Mesendoderm (in vitro differentiated cells): ENCODE measurements around the gene MRO. TPM values are rescaled to one million over a fixed set of nuclear protein-coding genes. Genes with fewer than 3 reads are reported as not detected.
A peak's percentile ranks its signal among the peaks of the same experiment; 100 is the strongest.

ENCODE experiments used
- DNase-seq: peaks from one replicate; pipeline ENCODE4 v3.0.0; 2013
- H2AK5ac ChIP-seq: 2 replicates; pipeline ENCODE4 v1.6.1; 2013; ENCODE audit warnings: low read length, inconsistent platforms
- H2BK120ac ChIP-seq: 2 replicates; pipeline ENCODE4 v1.6.1; 2013; ENCODE audit warnings: low read depth, mild to moderate bottlenecking, low read length, moderate library complexity, mixed read lengths
- H2BK15ac ChIP-seq: replicated peaks from 2 replicates; pipeline ENCODE4 v1.6.1; 2013; ENCODE audit warnings: low read depth, mild to moderate bottlenecking, moderate library complexity
- H2BK5ac ChIP-seq: 2 replicates; pipeline ENCODE4 v1.6.1; 2013; ENCODE audit warnings: low read length, inconsistent platforms
- H3K18ac ChIP-seq: 2 replicates; pipeline ENCODE4 v1.6.1; 2013; ENCODE audit warnings: mild to moderate bottlenecking, low read length, mixed read lengths
- H3K23ac ChIP-seq: one replicate; pipeline ENCODE4 v1.6.1; 2013; ENCODE audit warnings: low read length
- H3K27ac ChIP-seq: 2 replicates; pipeline ENCODE4 v1.5.1; 2013; ENCODE audit warnings: low read depth, mild to moderate bottlenecking, inconsistent platforms, low read length, moderate library complexity
- H3K27me3 ChIP-seq: 2 replicates; pipeline ENCODE4 v1.6.1; 2013; ENCODE audit warnings: low read length, control low read depth, mild to moderate bottlenecking, inconsistent platforms; ENCODE audit not compliant: insufficient read depth, poor library complexity
- H3K36me3 ChIP-seq: 2 replicates; pipeline ENCODE4 v1.6.1; 2013; ENCODE audit warnings: low read length, inconsistent platforms; ENCODE audit not compliant: control insufficient read depth, insufficient read depth
- H3K4ac ChIP-seq: one replicate; pipeline ENCODE4 v1.6.1; 2013; ENCODE audit warnings: low read depth, mild to moderate bottlenecking, low read length, moderate library complexity
- H3K4me1 ChIP-seq: 2 replicates; pipeline ENCODE4 v1.6.1; 2013; ENCODE audit warnings: low read depth, low read length, inconsistent platforms; ENCODE audit not compliant: control insufficient read depth
- H3K4me2 ChIP-seq: 2 replicates; pipeline ENCODE4 v1.6.1; 2013; ENCODE audit warnings: low read length
- H3K4me3 ChIP-seq: 2 replicates; pipeline ENCODE4 v1.5.1; 2013; ENCODE audit warnings: mild to moderate bottlenecking, low read length
- H3K56ac ChIP-seq: one replicate; pipeline ENCODE4 v1.6.1; 2013; ENCODE audit warnings: low read length
- H3K79me1 ChIP-seq: 2 replicates; pipeline ENCODE4 v1.6.1; 2013; ENCODE audit warnings: low read length, inconsistent platforms
- H3K79me2 ChIP-seq: 2 replicates; pipeline ENCODE4 v1.6.1; 2013; ENCODE audit warnings: mild to moderate bottlenecking, low read length; ENCODE audit not compliant: control insufficient read depth, insufficient read depth
- H3K9ac ChIP-seq: 2 replicates; pipeline ENCODE4 v1.6.1; 2013; ENCODE audit warnings: low read length, inconsistent platforms
- H4K5ac ChIP-seq: one replicate; pipeline ENCODE4 v1.6.1; 2013; ENCODE audit warnings: low read length
- H4K8ac ChIP-seq: one replicate; pipeline ENCODE4 v1.6.1; 2013; ENCODE audit warnings: low read depth, mild to moderate bottlenecking, control low read depth, low read length, moderate library complexity
- WGBS: extraction: QIAGEN DNeasy Blood & Tissue Kit; methylation state at CpG from one replicate; pipeline ENCODE4 v1.1.7; 2013; ENCODE audit warnings: low lambda C conversion rate, missing lambda C conversion rate; ENCODE audit not compliant: insufficient coverage; ENCODE audit errors: extremely low coverage; 5-methylcytosine and 5-hydroxymethylcytosine counted together
- polyA plus RNA-seq, 2 experiments: library from polyadenylated mRNA; stranded (reverse); fragments of 200-250 nt; gene quantifications; one replicate each; pipeline ENCODE4 v1.2.3, GENCODE V29; 2013

Gene MRO
- 0.25 TPM for polyA plus RNA-seq (2013, experiment 1 of 2)
- 0.25 TPM for polyA plus RNA-seq (2013, experiment 2 of 2)

GRCh38 chr18:50819728-50820378 is at the start of gene MRO:
TSS of gene MRO (minus strand) at chr18:50820016. CDS start at chr18:50809400, 10,616 bp downstream.
- Histone ChIP-seq H3K79me2 (no peaks in the 10 kb centered on the region), H4K5ac (no peak within 1 kb of the TSS), H3K79me1 (no peaks in the 10 kb centered on the region), H3K56ac (peak within 1 kb of the TSS; percentile 78), H3K9ac (peak within 1 kb of the TSS; percentile 61), H3K27me3 (no peaks in the 10 kb centered on the region), H2BK5ac (no peak within 1 kb of the TSS), H4K8ac (no peak within 1 kb of the TSS), H3K36me3 (no peaks in the 10 kb centered on the region), H3K4me2 (peak within 1 kb of the TSS; percentile 80), H2AK5ac (no peak within 1 kb of the TSS), H2BK15ac (no peak within 1 kb of the TSS), H3K18ac (no peak within 1 kb of the TSS), H3K4me1 (no peaks in the 10 kb centered on the region), H2BK120ac (no peak within 1 kb of the TSS), H3K27ac (no peak within 1 kb of the TSS), H3K23ac (no peak within 1 kb of the TSS), H3K4me3 (no peak within 1 kb of the TSS), H3K4ac (no peak within 1 kb of the TSS)
- no CpG with 5 or more reads among the region's 24 CpGs for WGBS
- peak; percentile 86 for DNase-seq

DNA sequence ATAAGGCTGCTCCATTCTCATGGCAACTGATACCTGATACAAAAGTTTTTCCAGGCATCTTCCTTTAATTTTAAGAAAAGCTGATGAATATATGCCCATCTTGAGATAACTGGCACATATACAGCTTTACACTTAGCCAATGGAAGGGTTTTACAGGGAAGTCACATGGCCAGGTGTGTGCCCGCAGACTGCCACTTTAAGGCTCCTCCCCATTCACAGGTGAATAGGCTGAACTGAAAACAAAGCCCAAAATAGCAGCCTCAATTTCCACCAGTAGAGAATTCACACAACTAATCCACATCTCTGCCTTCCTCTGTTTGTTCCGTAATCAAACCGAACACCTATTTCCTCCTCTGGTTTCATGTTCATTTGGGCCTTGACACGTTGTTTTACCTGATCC is 49.3 kb upstream of the MRO start:
- Histone ChIP-seq H3K79me1 (no peaks in the 10 kb centered on the region), H3K4ac (no peak overlapping the region), H3K36me3 (no peaks in the 10 kb centered on the region), H3K9ac (no peak overlapping the region), H4K8ac (no peak overlapping the region), H3K4me1 (no peaks in the 10 kb centered on the region), H3K27me3 (no peaks in the 10 kb centered on the region), H3K18ac (no peak overlapping the region), H3K79me2 (no peaks in the 10 kb centered on the region), H4K5ac (no peak overlapping the region), H3K27ac (no peak overlapping the region), H3K23ac (no peak overlapping the region), H3K4me2 (no peak overlapping the region), H2AK5ac (no peak overlapping the region), H2BK120ac (no peak overlapping the region), H2BK15ac (no peak overlapping the region), H2BK5ac (no peak overlapping the region), H3K4me3 (no peak overlapping the region), H3K56ac (no peak overlapping the region)
- WGBS = no CpG with 5 or more reads among the region's 4 CpGs
- DNase-seq = no peak

DNA sequence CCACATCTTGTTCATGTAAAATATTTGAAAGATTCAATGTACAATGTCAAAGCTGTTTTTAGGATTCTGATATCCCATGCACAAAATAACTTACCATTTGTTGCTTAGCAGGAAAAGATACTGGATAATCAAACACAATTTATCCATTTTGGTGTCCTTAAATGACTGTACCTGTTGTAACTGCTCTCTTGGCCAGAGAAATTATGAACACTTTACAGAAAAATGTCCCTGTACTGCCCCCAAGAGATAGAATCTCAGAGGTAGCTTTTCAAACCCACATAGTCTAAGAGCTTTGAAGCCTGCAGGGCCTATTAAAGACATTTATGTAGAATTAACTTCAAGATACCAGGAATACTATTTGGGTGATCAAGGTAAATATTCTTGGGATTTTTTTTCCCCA is 46.9 kb upstream of the MRO start:
- H3K79me2 ChIP-seq = no peaks in the 10 kb centered on the region
- no peak for DNase-seq
- H4K8ac ChIP-seq = no peak overlapping the region
- H2AK5ac ChIP-seq = no peak overlapping the region
- no peak overlapping the region for H3K27ac ChIP-seq
- no peak overlapping the region for H3K56ac ChIP-seq
- no peak overlapping the region for H2BK120ac ChIP-seq
- H3K36me3 ChIP-seq = no peaks in the 10 kb centered on the region
- no peak overlapping the region for H3K18ac ChIP-seq
- no peak overlapping the region for H3K9ac ChIP-seq
- no peaks in the 10 kb centered on the region for H3K27me3 ChIP-seq
- H3K4me3 ChIP-seq = no peak overlapping the region
- no peak overlapping the region for H4K5ac ChIP-seq
- no peak overlapping the region for H2BK5ac ChIP-seq
- no peak overlapping the region for H3K4ac ChIP-seq
- H3K23ac ChIP-seq = no peak overlapping the region
- no peak overlapping the region for H3K4me2 ChIP-seq
- no peaks in the 10 kb centered on the region for H3K4me1 ChIP-seq
- no peak overlapping the region for H2BK15ac ChIP-seq
- no peaks in the 10 kb centered on the region for H3K79me1 ChIP-seq

DNA sequence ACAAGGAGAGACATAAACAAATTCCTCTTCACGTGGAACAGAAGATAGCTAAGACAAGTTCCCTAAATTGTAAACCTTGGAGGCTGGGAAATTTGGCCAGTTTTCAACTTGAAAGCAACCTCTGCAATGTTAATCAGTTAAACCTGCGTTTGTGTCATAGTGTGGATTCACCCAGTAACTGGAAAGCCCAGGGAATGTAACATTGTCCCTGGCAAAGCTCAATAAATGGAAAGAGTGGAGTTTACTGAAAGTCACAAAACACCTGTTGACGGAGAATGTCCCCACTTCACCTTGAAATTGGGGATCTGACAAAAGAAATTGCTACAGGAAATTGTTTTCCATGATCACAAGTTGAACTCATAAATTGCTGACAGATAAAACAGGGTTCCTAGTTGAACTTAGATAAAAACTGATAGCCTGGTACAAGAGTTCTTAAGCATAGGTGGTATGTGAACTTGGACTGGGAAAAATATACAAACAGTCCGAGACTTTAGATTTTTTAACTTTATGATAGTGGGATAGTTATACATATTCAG is 44.1 kb upstream of the MRO start:
- Histone ChIP-seq H3K36me3 (no peaks in the 10 kb centered on the region), H3K27me3 (no peaks in the 10 kb centered on the region), H3K23ac (no peak overlapping the region), H3K79me2 (no peaks in the 10 kb centered on the region), H4K5ac (no peak overlapping the region), H2BK5ac (no peak overlapping the region), H3K4me1 (no peaks in the 10 kb centered on the region), H4K8ac (no peak overlapping the region), H3K79me1 (no peaks in the 10 kb centered on the region), H2BK120ac (no peak overlapping the region), H3K4me2 (no peak overlapping the region), H2BK15ac (no peak overlapping the region), H3K18ac (no peak overlapping the region), H3K56ac (no peak overlapping the region), H3K27ac (no peak overlapping the region), H3K4ac (no peak overlapping the region), H2AK5ac (no peak overlapping the region), H3K4me3 (no peak overlapping the region), H3K9ac (no peak overlapping the region)
- no CpG with 5 or more reads among the region's 4 CpGs for WGBS
- no peak for DNase-seq

- Histone ChIP-seq H4K8ac (no peak overlapping the region), H3K9ac (no peak overlapping the region), H2BK5ac (no peak overlapping the region), H3K56ac (no peak overlapping the region), H2BK120ac (no peak overlapping the region), H3K36me3 (no peaks in the 10 kb centered on the region), H2BK15ac (no peak overlapping the region), H3K4ac (no peak overlapping the region), H2AK5ac (no peak overlapping the region), H4K5ac (no peak overlapping the region), H3K27me3 (no peaks in the 10 kb centered on the region), H3K79me2 (no peaks in the 10 kb centered on the region), H3K18ac (no peak overlapping the region), H3K27ac (no peak overlapping the region), H3K4me1 (no peaks in the 10 kb centered on the region), H3K4me2 (no peak overlapping the region), H3K23ac (no peak overlapping the region), H3K4me3 (no peak overlapping the region), H3K79me1 (no peaks in the 10 kb centered on the region)
- no peak for DNase-seq
- no CpG with 5 or more reads among the region's 2 CpGs for WGBS
These were observed 42.6 kb upstream of the MRO start for GRCh38 chr18:50862401-50862800.

DNA sequence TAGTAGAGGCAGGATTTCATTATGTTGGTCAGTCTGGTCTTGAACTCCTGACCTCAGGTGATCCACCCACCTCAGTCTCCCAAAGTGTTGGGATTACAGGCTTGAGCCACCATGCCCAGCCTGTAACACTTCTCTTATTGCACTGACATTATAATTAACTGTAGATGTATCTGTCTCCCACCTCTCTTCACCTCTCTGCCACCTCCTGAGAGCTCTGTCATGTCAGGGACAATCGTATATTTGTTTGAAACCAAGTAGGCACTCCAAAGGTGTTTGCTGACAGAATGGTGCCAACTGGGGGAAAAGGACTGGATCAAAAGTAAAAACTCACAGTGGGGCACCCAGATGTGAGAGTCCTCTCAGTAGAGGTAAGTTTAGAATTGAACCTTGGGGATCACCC is 41.8 kb upstream of the MRO start:
- no peak overlapping the region for H2BK15ac ChIP-seq
- no peaks in the 10 kb centered on the region for H3K79me2 ChIP-seq
- no peak overlapping the region for H4K8ac ChIP-seq
- H3K27ac ChIP-seq = no peak overlapping the region
- H3K9ac ChIP-seq = no peak overlapping the region
- H3K4me2 ChIP-seq = no peak overlapping the region
- no peak overlapping the region for H3K4me3 ChIP-seq
- no peaks in the 10 kb centered on the region for H3K27me3 ChIP-seq
- no peak overlapping the region for H2AK5ac ChIP-seq
- H4K5ac ChIP-seq = no peak overlapping the region
- H2BK120ac ChIP-seq = no peak overlapping the region
- no peaks in the 10 kb centered on the region for H3K36me3 ChIP-seq
- no peak overlapping the region for H3K18ac ChIP-seq
- no CpG with 5 or more reads among the region's 1 CpG for WGBS
- no peak overlapping the region for H3K56ac ChIP-seq
- H2BK5ac ChIP-seq = no peak overlapping the region
- no peak overlapping the region for H3K23ac ChIP-seq
- no peak for DNase-seq
- no peaks in the 10 kb centered on the region for H3K4me1 ChIP-seq
- H3K79me1 ChIP-seq = no peaks in the 10 kb centered on the region
- H3K4ac ChIP-seq = no peak overlapping the region
